OCI-LY1 (cell line): ENCODE results near the gene ADTRP.

Experiments used
- CTCF ChIP-seq: fragments of 200-600 bp; sonication (generic), shearing (Covaris generic); IDR thresholded peaks from 2 replicates; pipeline ENCODE4 v1.5.1; 2017; ENCODE audit warnings: mild to moderate bottlenecking, antibody characterized with exemption, low read length, moderate library complexity, mixed read lengths
- EZH2 ChIP-seq: fragments of 200-600 bp; sonication (generic), shearing (Covaris generic); IDR thresholded peaks from 2 replicates; pipeline ENCODE4 v1.8.0; 2017; ENCODE audit warnings: borderline replicate concordance, mixed run types, mild to moderate bottlenecking, antibody characterized with exemption, low read length, moderate library complexity, mixed read lengths

- TF ChIP-seq EZH2 (no peak), CTCF (no peak)
Observed at GRCh38 chr6:11712760-11713159, 65.8 kb downstream of the ADTRP start.
